AG08395 (cell line): ENCODE results near the gene ASB11.

Source experiments
- DNase-seq: peaks from one replicate; pipeline ENCODE4 v3.0.0; 2012; ENCODE audit warnings: mixed read lengths, low spot score

The ASB11 gene

GRCh38 chrX:15315509-15315908 is at the start of gene ASB11:
ASB11 (minus strand) TSS chrX:15315640; CDS start chrX:15315605, 35 bp downstream.
- DNase-seq = no peak

GRCh38 chrX:15359701-15360100 is 44.3 kb upstream of the ASB11 start:
- no peak for DNase-seq

- no peak for DNase-seq
These were observed 43.1 kb upstream of the ASB11 start for GRCh38 chrX:15358533-15358932.

- DNase-seq = no peak
These were observed 41.0 kb upstream of the ASB11 start for GRCh38 chrX:15356444-15356843.

GRCh38 chrX:15350329-15350996 is 35.0 kb upstream of the ASB11 start:
- DNase-seq = no peak

- peak; percentile 49 for DNase-seq
These were observed 33.6 kb upstream of the ASB11 start for GRCh38 chrX:15349046-15349445.

- DNase-seq = no peak
These were observed 30.5 kb upstream of the ASB11 start for GRCh38 chrX:15345976-15346375.

GRCh38 chrX:15344106-15344505 is 28.7 kb upstream of the ASB11 start:
- DNase-seq = no peak

GRCh38 chrX:15343075-15343476 is 27.6 kb upstream of the ASB11 start:
- DNase-seq = no peak

- DNase-seq = no peak
These were observed 25.4 kb upstream of the ASB11 start for GRCh38 chrX:15340867-15341266.

- peak; percentile 15 for DNase-seq
These were observed 20.6 kb upstream of the ASB11 start for GRCh38 chrX:15336023-15336413.

- peak; percentile 92 for DNase-seq
These were observed 19.9 kb upstream of the ASB11 start, which contains the start of gene PIGA for GRCh38 chrX:15335135-15336022. PIGA (minus strand) TSS chrX:15335523; CDS start chrX:15331930, 3,593 bp downstream.

- peak; percentile 4 for DNase-seq
These were observed 19.1 kb upstream of the ASB11 start for GRCh38 chrX:15334561-15334960.

GRCh38 chrX:15328821-15329220 is 13.4 kb upstream of the ASB11 start:
- DNase-seq = no peak

GRCh38 chrX:15328131-15328530 is 12.7 kb upstream of the ASB11 start:
- no peak for DNase-seq

- DNase-seq = no peak
These were observed 7.0 kb upstream of the ASB11 start for GRCh38 chrX:15322472-15322871.

GRCh38 chrX:15322072-15322471 is 6.6 kb upstream of the ASB11 start:
- no peak for DNase-seq

- DNase-seq = no peak
These were observed 6.0 kb upstream of the ASB11 start for GRCh38 chrX:15321447-15321846.

GRCh38 chrX:15320297-15320696 is 4.9 kb upstream of the ASB11 start:
- no peak for DNase-seq

- no peak for DNase-seq
These were observed 3.6 kb upstream of the ASB11 start for GRCh38 chrX:15319075-15319474.

GRCh38 chrX:15314472-15314871 is 968 bp downstream of the ASB11 start:
- DNase-seq = no peak

- DNase-seq = no peak
These were observed 4.3 kb downstream of the ASB11 start for GRCh38 chrX:15311119-15311518.

GRCh38 chrX:15310117-15310516 is 5.3 kb downstream of the ASB11 start:
- peak; percentile 11 for DNase-seq
